ENCODE results near the gene JDP2.
"Not testable (repeated sequence)": the region's sequence is repeated elsewhere in the genome, so short reads cannot be mapped to it uniquely, and the experiment has no call there.

JDP2 gene

DNA sequence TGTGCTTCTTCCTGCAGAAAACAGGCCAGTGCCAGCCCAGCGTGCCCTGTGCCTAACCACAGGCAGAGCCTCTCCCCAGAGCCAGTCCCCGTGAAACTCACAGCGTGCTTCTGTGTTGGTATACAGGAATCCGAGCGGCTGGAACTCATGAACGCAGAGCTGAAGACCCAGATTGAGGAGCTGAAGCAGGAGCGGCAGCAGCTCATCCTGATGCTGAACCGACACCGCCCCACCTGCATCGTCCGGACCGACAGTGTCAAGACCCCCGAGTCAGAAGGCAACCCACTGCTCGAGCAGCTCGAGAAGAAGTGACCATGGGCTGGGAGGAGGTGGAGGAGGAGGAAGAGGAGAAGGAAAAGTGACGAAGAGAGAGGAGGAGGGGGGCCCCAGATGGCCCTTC, 41.3 kb downstream of the JDP2 start:
- H3K4me3 ChIP-seq (ENCODE audit: low read depth, low read length), result no peak overlapping the region
- no peak for DNase-seq (ENCODE audit: low read depth)
- TF ChIP-seq, protein P1, sequence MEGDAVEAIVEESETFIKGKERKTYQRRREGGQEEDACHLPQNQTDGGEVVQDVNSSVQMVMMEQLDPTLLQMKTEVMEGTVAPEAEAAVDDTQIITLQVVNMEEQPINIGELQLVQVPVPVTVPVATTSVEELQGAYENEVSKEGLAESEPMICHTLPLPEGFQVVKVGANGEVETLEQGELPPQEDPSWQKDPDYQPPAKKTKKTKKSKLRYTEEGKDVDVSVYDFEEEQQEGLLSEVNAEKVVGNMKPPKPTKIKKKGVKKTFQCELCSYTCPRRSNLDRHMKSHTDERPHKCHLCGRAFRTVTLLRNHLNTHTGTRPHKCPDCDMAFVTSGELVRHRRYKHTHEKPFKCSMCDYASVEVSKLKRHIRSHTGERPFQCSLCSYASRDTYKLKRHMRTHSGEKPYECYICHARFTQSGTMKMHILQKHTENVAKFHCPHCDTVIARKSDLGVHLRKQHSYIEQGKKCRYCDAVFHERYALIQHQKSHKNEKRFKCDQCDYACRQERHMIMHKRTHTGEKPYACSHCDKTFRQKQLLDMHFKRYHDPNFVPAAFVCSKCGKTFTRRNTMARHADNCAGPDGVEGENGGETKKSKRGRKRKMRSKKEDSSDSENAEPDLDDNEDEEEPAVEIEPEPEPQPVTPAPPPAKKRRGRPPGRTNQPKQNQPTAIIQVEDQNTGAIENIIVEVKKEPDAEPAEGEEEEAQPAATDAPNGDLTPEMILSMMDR (conservative IDR thresholded peaks at IDR 0.05; ENCODE audit: low read depth, low read length), result no peak

DNA sequence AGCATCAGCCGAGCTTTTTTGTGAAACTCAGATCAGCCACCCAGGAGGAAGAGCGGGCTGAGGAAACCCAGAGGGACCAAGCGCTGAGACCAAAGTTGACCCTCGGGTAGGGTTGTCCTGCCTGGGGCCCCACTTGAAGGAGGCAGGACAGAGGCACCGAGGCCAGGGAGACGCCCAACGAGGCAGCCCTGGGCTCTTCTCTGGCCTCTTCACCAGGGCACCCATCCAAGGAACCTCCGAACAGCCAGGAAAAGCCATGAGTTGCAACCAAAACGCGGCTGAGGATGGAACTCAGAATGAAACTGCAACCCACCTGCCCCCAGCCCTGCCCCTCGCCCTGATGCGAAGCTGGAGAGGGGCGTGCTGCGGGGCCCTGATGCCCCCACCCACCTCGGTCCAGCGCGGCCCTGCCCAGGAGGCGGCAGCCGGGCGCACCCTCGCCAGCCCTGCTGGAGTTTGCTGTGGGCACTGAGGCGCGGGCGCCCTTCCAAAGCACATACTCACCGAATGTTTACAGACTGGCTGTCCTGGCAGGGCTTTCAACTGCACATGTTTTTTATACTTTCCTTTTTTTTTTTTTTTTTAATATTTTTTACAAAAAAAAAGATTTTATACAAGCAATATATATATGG, 41.9 kb downstream of the JDP2 start:
- TF ChIP-seq, protein P1 (conservative IDR thresholded peaks at IDR 0.05; ENCODE audit: low read depth, low read length), result no peak
- H3K4me3 ChIP-seq (ENCODE audit: low read depth, low read length), result no peak overlapping the region
- no peak for DNase-seq (ENCODE audit: low read depth)

DNA sequence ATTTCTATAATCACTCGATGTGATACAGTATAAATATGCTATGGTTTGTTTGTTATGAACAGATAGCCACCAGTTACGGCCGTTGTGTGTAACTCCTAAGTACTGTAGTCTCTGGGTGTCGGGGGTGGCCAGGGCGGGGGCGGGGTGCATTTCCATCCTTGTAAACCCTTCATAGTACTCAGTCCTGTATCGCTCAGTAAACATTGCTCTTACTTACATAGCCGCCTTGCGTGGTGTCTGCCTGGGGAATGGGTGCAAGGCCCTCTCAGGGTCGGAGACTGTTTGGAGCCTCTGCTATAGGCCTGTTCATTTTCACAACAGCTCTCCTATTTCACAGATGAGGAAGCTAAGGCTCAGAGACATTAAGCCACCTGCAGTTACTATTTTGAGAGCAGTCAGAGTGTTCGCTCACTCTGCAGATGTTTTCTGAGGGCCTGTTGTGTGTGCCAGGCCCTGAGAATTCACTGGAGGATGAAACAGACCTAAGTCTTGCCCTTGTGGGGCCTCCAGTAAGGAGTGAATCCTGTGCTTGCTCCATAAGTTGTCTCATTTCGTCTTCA, 42.5 kb downstream of the JDP2 start:
- TF ChIP-seq, protein P1 (conservative IDR thresholded peaks at IDR 0.05; ENCODE audit: low read depth, low read length), result no peak
- no peak overlapping the region for H3K4me3 ChIP-seq (ENCODE audit: low read depth, low read length)
- DNase-seq (ENCODE audit: low read depth), result no peak

DNA sequence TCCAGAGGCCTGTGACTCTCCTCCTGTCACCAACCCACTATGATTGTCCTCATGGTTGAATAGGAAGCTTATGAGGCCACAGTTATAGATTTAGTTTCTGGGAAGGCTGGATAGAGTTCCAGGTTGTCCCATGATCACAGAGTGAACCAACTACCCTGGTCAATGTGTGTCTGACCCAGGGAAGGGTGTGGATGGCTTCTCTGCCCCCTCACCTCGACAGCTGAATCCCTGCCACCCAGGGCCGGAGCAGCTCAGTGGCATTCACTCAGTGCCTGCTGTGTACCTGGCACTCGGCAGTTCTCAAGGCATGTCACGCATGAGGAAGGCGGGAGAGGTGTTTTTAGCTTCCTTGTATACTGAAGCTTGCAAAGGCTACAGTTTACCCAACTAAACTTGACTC, 43.2 kb downstream of the JDP2 start:
- no peak overlapping the region for H3K4me3 ChIP-seq (ENCODE audit: low read depth, low read length)
- TF ChIP-seq, protein P1 (conservative IDR thresholded peaks at IDR 0.05; ENCODE audit: low read depth, low read length), result no peak
- no peak for DNase-seq (ENCODE audit: low read depth)

DNA sequence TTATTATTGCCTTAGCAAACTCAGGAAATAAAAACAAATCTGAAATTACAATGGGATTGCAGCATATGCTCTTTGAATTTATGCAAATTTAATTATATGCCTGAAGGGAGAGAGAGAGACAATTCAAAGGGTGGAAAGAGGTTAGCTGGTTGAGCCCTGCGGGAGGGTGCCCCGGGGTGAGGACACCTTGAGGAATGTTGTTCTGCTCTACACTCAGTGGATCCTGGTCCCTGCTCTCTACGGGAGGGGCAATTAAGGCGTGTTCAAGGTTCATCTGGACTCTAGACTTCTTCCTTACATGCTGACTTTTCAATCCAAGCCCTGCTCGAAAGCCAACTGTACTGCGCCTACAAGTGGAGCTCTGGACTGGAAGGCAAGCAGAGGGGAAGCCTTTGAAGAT, 46.3 kb downstream of the JDP2 start:
- H3K4me3 ChIP-seq (ENCODE audit: low read depth, low read length); DNase-seq (ENCODE audit: low read depth): not testable (repeated sequence)

DNA sequence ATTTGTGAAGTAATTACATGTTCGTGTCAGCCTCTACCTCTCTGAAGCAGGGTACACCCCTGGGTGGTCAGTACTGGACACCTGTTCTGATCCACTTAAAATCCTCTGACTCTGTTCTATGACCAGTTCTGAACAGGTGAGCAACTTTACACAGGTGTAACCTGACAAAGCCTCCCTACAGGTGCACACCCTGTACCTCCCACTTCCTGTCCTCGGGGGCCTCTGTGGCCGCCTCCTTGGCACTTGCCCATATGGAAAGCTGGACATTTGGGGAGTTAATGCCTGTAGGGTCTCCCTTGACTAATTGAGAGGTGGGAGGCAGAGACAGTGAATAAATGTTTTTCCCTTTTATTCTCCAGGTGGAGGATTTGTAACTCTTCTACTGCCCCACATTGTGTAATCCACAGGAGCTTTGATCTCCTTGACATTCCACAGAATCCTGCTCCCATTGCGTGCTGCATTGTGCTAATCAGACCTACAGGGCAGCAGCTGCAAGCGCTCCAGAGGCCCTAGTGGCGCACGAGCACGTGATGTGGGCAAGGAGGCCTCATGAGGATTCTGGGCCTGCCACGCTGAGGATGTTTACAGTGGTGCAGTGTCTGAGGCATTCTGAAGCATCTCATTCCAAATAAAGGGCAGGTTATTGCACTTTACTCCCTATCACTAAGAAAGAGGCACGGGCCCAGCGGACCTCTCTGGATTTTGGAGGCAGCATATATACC, 48.6 kb downstream of the JDP2 start:
- no peak for DNase-seq (ENCODE audit: low read depth)
- TF ChIP-seq, protein P1 (conservative IDR thresholded peaks at IDR 0.05; ENCODE audit: low read depth, low read length), result no peak
- H3K4me3 ChIP-seq (ENCODE audit: low read depth, low read length), result no peak overlapping the region

DNA sequence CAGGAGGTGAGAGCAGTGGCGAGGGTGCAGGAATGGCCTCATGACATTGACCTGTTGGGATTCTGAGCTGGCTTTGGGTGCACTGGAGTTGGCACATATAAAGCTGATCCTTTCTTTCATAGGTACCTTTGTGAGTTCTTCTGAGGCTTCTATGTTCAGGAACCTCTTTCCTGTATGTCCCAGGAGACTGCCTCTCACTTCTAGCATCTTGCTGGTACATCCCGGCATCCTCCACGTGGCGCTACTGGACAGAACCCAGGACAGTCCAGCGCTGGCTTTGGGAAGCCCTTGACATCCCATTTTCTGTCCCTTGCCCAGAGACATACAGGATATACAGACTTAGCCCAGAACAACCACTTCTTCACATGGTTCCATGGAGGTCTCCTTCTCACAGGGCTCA, 50.1 kb downstream of the JDP2 start:
- TF ChIP-seq, protein P1 (conservative IDR thresholded peaks at IDR 0.05; ENCODE audit: low read depth, low read length), result no peak
- no peak overlapping the region for H3K4me3 ChIP-seq (ENCODE audit: low read depth, low read length)
- DNase-seq (ENCODE audit: low read depth), result no peak

Measured in choroid plexus epithelial cell (primary cell).